HG02623 (cell line): ENCODE data around the gene GRK3.

Experiments
- ATAC-seq: cut with Tn5 transposase; IDR thresholded peaks from one replicate; pipeline ENCODE4 v1.9.1; 2021; ENCODE audit warnings: moderate library complexity; ENCODE audit not compliant: unreplicated experiment

Gene GRK3

GRCh38 chr22:25656724-25657123 is 92.2 kb downstream of the GRK3 start:
- ATAC-seq: peak; percentile 71

GRCh38 chr22:25658633-25659032 is 94.2 kb downstream of the GRK3 start:
- ATAC-seq: no peak

DNA sequence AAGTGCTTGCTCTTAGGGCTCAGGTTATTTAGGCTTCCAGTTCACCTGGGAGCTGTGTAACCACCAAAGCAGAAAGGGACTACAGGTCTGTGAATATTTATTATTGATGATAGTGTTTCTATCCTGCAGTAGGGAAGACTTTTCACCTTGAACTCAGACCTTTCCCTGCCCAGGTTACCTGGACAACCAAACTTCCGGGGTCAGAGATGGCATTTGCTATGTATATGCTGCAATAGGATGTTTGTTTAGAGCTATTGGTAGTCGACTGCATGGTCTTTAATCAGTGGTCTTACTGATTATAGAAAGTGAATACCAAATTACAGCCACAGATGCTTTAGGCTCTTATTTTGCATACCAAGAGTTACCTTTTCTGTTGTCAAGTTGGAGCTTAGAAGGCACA is 94.9 kb downstream of the GRK3 start:
- no peak for ATAC-seq

GRCh38 chr22:25660336-25660735 is 95.9 kb downstream of the GRK3 start:
- ATAC-seq: no peak

- no peak for ATAC-seq
Observed at GRCh38 chr22:25661073-25661472, 96.6 kb downstream of the GRK3 start.

DNA sequence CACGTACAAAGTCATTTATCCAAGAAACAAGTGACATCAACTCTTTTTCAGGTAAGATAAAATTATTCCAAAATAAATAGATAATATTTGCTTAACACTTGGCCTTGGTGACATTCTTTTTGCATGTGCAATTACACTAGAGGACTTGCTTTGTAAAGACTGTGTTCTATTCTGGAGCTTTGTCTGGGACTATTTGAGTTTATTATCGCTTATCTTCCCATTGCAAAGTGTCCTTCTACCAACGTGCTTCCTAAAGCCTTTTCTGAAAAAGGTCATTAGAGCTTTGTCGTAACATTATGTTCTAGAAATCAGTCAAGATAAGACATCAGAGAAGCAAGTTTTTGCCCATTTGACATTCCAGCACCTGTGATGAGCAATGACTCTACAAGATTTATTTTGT is 99.2 kb downstream of the GRK3 start:
- no peak for ATAC-seq

GRCh38 chr22:25666308-25666707 is 101.8 kb downstream of the GRK3 start:
- no peak for ATAC-seq

DNA sequence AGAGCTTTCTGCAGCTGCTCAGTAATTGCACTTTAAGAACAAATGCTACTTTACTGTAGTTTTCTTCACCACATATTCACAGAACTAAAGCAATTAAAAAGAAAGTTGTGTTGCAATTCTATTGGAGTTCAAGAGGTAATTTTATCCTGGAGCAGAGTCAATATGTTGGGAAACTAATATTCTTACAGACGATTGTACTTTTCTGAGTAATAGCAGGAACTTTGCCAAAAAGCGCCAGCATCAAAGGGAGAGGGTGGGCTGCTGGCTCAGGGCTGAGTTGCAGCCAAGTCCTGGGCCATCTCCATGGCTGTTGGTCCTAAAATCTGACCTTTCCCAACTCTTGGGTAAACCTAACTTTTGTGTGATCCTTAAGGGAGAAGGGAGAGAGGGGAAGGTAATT is 104.0 kb downstream of the GRK3 start:
- no peak for ATAC-seq

- no peak for ATAC-seq
Observed at GRCh38 chr22:25669253-25670069, 105.0 kb downstream of the GRK3 start.

GRCh38 chr22:25670070-25670461 is 105.6 kb downstream of the GRK3 start:
- ATAC-seq: no peak

DNA sequence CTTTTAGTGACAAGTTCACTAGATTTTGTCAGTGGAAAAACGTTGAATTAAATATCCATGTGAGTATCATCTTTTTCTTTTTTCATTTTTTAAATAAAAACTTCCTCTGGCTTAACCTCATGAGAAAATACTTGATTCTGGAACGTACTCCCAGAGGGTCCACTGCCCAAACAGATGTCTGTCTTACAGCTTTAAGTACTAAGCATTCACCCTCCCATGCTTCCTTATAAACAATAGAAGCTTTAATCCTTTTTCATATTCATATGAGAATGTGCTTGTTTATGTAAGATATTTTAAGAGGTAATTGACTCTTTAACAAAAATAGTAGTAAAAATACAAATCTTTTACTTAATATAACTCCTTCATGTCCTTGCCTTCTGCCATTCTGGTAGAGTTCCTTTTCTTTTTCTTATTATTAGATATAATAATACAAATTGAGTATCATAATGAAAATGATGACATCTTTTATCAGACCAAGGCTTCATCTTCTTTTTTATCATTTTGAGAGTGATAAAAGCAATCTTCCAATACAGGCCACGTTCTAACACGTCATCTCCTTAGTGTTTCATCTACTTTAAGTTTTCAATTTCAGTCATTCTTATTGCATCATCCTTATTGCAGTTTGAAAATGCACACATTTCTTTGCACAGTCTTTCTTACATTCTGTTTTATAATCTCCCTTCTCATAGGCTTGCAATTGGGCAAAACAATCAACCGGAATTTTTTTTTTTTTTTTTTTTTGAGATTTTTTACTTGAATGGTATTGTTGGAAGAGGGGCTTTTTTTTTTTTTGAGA is 108.0 kb downstream of the GRK3 start:
- no peak for ATAC-seq

- no peak for ATAC-seq
Observed at GRCh38 chr22:25673713-25674112, 109.2 kb downstream of the GRK3 start.

DNA sequence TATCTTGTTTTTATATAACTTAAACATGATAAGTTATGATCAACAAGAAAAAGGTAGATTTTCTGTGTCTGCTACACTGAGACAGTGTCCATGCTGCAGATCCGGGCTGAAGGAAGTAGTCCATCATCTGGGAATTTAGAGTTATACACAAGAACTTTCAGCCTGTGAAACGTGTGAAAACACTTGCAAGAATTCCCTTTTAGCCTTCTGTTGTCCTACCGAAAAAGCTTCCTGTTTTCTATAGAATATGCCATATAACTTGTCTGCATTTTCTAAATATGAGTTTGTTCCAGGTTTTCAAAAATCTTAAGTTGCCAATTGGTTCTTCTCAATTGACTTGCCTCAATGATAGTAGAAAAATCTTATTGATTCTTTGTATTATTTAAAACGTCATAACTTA is 113.2 kb downstream of the GRK3 start:
- ATAC-seq: no peak

DNA sequence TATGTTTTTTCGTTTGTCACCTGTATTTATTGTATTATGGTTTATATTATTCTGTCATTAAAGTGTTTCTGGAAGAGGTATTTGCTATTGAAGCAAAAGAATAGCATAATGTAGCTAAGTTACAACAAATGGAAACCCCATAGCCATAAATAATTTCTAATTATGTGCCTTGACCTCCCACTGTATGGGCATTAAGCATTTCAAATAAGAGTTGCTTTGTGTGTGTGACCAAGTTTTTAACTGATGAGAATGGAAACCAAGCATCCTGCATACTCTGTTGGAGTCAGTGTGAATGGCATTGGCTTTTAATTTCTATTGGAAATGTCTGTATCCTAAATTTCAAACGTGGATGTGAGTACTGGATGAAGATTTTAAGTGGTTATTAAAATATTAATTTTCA is 115.6 kb downstream of the GRK3 start:
- ATAC-seq: no peak

DNA sequence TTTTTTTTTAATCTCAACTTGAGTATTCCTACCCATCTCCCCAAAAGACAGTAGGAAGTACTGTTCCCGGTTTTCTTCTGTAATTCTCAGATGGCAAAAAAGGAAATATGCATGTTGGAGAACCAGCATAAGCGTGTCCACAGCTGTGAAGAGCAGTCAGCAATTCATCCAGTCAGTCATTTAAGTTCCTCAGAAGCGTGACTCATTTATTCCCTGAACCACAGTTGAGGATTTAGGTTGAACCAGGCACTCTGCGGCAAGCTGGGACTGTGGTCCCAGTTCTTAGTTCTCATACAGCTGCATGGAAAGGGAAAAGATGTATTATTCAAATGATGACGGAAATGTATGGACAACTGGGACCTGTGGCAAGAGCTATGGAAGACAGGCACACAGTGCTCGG is 116.5 kb downstream of the GRK3 start:
- no peak for ATAC-seq

GRCh38 chr22:25682109-25682508 is 117.6 kb downstream of the GRK3 start:
- no peak for ATAC-seq

- no peak for ATAC-seq
Observed at GRCh38 chr22:25688627-25689026, 124.2 kb downstream of the GRK3 start.

DNA sequence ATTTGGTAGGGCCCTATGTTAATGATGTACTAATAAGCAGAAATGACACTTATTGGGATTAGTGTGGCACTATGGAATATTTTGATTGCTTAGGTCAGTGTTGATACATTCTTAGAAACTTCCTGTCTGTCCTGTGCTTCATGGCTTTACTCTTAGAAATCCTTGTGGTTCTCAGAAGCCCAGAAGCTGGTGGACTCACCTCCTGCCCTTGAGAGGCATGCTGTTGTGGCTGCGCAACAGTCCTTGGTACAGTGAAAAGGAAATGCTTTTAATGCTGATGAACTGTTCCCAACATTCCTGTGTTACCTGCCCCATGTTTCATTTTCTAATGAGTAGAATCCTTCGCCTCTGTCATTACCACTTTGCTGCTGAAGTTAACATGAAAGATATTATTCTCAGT is 125.2 kb downstream of the GRK3 start:
- ATAC-seq: no peak

DNA sequence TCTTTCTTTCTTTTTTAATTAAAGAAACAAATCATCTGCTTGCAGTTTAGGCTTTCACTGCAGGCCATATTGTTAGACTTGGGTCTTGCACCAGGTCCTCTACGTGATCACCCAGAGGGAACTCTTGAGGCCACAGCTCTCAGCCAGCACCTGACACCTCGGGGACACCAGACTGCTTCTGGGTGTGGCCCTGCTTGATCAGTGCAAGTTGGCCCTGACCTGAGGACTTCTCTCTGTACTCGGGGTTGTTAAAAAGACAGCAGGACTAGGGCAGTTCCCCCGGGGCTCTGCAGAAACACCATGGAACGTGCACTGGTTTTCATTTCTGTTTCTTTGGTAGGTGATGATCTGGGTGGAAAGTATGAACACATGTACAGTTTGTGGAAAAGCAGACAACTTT is 126.3 kb downstream of the GRK3 start:
- no peak for ATAC-seq

DNA sequence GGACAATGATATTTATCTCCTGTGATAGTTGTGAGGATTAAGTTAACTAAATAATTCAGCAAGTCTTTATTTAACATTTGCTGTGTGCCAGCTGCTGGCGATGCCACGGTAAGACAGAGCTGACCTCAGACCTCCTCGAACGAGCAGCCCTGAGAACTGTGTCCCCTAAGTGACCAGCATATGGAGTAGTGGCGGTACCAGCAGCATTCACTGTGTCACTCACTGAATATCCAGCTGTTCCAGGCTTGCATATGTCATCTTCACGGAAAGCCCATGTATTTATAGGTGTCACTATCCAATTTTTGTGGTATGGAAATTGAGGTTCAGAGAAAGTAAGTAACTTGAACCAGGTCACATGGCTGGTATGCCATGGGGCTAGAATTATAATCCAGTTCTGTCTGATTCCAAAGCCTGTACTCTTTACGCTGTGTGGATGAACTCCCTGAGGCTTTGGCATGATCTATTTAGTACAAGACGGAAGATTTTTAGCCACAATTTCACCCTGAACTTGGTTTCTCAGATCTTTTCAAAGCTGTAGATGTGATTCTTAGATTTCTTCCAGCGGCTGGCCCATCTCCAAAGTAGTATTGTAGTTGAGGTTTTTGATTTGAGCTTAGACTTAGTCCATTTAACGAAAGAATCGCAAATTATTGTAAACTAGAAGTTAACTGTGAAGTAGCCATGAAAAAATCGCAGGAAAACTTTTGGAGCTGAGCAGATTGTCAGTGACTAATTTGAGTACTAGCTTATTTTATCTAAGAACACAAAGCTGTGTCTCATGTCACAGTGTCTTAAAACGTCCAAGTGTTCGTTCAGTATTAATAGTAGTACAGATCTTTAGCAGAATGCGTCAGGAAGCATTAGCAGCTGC is 128.2 kb downstream of the GRK3 start:
- no peak for ATAC-seq

DNA sequence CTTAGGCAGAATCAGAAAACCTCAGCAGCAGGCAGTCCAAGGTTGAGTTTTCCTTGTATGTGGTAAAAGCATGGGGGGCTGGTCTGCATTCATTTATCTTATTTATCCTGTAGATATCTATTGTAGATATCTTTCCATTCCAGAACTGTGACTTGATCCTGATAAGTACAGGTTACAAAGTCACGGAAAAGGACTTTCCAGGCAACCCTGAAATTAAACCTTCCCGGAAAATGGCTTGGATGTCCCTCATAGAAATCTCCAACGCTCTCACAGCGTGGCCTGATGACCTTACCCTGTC is 128.7 kb downstream of the GRK3 start:
- no peak for ATAC-seq
